Bronchial epithelial cell (primary cell): ENCODE measurements around the gene UNC13A. TPM values are rescaled to one million over a fixed set of nuclear protein-coding genes. Genes with fewer than 3 reads are reported as not detected.

Experiments
- DNase-seq: peaks from one replicate; pipeline ENCODE4 v3.0.0-alpha.2; 2010; ENCODE audit warnings: low read depth
- FAIRE-seq: peaks from 2 replicates; lab custom pipeline; 2011; peaks lifted over from hg19 to GRCh38; lab: Jason Lieb, UNC
- H3K27me3 ChIP-seq: 2 replicates; pipeline ENCODE4 v1.5.1; 2011; ENCODE audit warnings: low read length; ENCODE audit not compliant: control insufficient read depth, insufficient read depth
- H3K36me3 ChIP-seq: 2 replicates; pipeline ENCODE4 v1.5.1; 2011; ENCODE audit warnings: low read length; ENCODE audit not compliant: control insufficient read depth, insufficient read depth
- H3K4me3 ChIP-seq: 2 replicates; pipeline ENCODE4 v1.5.1; 2011; ENCODE audit warnings: mild to moderate bottlenecking, low read depth, low read length, control low read depth
- CTCF ChIP-seq: IDR thresholded peaks from 2 replicates; pipeline ENCODE4 v1.5.1; 2011; ENCODE audit warnings: mild to moderate bottlenecking, moderate library complexity, low read length, control low read depth, inconsistent platforms; ENCODE audit not compliant: insufficient read depth, severe bottlenecking
- total RNA-seq: library from RNA; depleted of rRNA; stranded (reverse); fragments of >200 nt; gene quantifications from 2 replicates; pipeline ENCODE4 v1.2.1, GENCODE V29; 2014

UNC13A gene
- total RNA-seq, 1 donor from 2014 or later: under 0.01 TPM

- TF ChIP-seq CTCF: no peak
- no peak overlapping the region for H3K4me3 ChIP-seq
- no peak for DNase-seq
These were observed 6.5 kb downstream of the UNC13A start for GRCh38 chr19:17681505-17682125.

GRCh38 chr19:17680230-17680722, 7.9 kb downstream of the UNC13A start:
- peaks cover 2% of the 10 kb centered on the region for H3K27me3 ChIP-seq
- TF ChIP-seq CTCF: no peak
- no peak overlapping the region for H3K4me3 ChIP-seq
- DNase-seq: peak; percentile 22
- no peak for FAIRE-seq
- no peaks in the 10 kb centered on the region for H3K36me3 ChIP-seq

More at GRCh38 chr19:17681505-17682125, 6.5 kb downstream of the UNC13A start:
- Histone ChIP-seq H3K36me3 (no peaks in the 10 kb centered on the region), H3K27me3 (peaks cover 4% of the 10 kb centered on the region)
- no peak for FAIRE-seq

- FAIRE-seq: no peak
- Histone ChIP-seq H3K27me3 (peaks cover 2% of the 10 kb centered on the region), H3K4me3 (no peak overlapping the region), H3K36me3 (no peaks in the 10 kb centered on the region)
- DNase-seq: no peak
- no peak for TF ChIP-seq CTCF
These were observed 8.5 kb downstream of the UNC13A start for GRCh38 chr19:17679526-17680229.

GRCh38 chr19:17678836-17679235, 9.3 kb downstream of the UNC13A start:
- no peak for TF ChIP-seq CTCF

GRCh38 chr19:17677002-17677401, 11.2 kb downstream of the UNC13A start:
- DNase-seq: no peak
- Histone ChIP-seq H3K4me3 (no peak overlapping the region), H3K27me3 (peaks cover 2% of the 10 kb centered on the region), H3K36me3 (no peaks in the 10 kb centered on the region)
- no peak for FAIRE-seq
- TF ChIP-seq CTCF: peak; percentile 44

More at GRCh38 chr19:17678836-17679235, 9.3 kb downstream of the UNC13A start:
- no peaks in the 10 kb centered on the region for H3K36me3 ChIP-seq
- no peak overlapping the region for H3K4me3 ChIP-seq
- FAIRE-seq (no peak), DNase-seq (no peak)
- H3K27me3 ChIP-seq: peaks cover 2% of the 10 kb centered on the region
